T-helper 17 cell (primary cell): ENCODE measurements around the gene SYNPO2. TPM values are rescaled to one million over a fixed set of nuclear protein-coding genes. Genes with fewer than 3 reads are reported as not detected.

Source experiments
- ATAC-seq: fragments of 150-1000 bp; cut with Tn5 transposase; 2 replicates; pipeline ENCODE4 v1.10.0; 2021; ENCODE audit warnings: mild to moderate bottlenecking, moderate library complexity
- DNase-seq, 3 donors: peaks; one replicate each; pipeline versions ENCODE4 v3.0.0 to v3.0.0-alpha.2; 2020 to 2021
- H3K9me3 ChIP-seq: one replicate; pipeline ENCODE4 v1.7.0; 2013; ENCODE audit warnings: low read length, mild to moderate bottlenecking; ENCODE audit not compliant: control insufficient read depth, poor library complexity, severe bottlenecking
- H3K27ac Mint-ChIP-seq: one replicate; pipeline ENCODE4 v1.8.0; 2022; ENCODE audit warnings: mild to moderate bottlenecking, moderate library complexity, mixed read lengths
- H3K27me3 Mint-ChIP-seq: one replicate; pipeline ENCODE4 v1.8.0; 2022; ENCODE audit warnings: mixed read lengths
- H3K36me3 Mint-ChIP-seq: one replicate; pipeline ENCODE4 v1.8.0; 2022; ENCODE audit warnings: low read depth, mixed read lengths
- H3K4me1 Mint-ChIP-seq: one replicate; pipeline ENCODE4 v1.8.0; 2022; ENCODE audit warnings: mild to moderate bottlenecking, mixed read lengths
- H3K4me3 Mint-ChIP-seq: one replicate; pipeline ENCODE4 v1.8.0; 2022; ENCODE audit warnings: mild to moderate bottlenecking, moderate library complexity, mixed read lengths
- total RNA-seq, 4 donors: library from RNA in 2 of 4; stranded (reverse) in 2 of 4; gene quantifications; one replicate each; pipeline ENCODE4 v1.2.3 and lab custom pipeline; 2022 to 2026

SYNPO2 gene
- total RNA-seq, 2 donors from 2014 or later: 0.37 to 0.72 TPM

- DNase-seq (no peak), ATAC-seq (no peak)
- peaks cover 3% of the 10 kb centered on the region for H3K4me1 Mint-ChIP-seq
- H3K27me3 Mint-ChIP-seq: peaks cover 19% of the 10 kb centered on the region
- no peaks in the 10 kb centered on the region for H3K36me3 Mint-ChIP-seq
- H3K27ac Mint-ChIP-seq: no peak overlapping the region
- H3K4me3 Mint-ChIP-seq: no peak overlapping the region
- no peaks in the 10 kb centered on the region for H3K9me3 ChIP-seq
Observed at GRCh38 chr4:119103263-119103662, 214.6 kb downstream of the SYNPO2 start.

GRCh38 chr4:119104644-119105273 lies 216.1 kb downstream of the SYNPO2 start:
- ATAC-seq: no peak
- H3K9me3 ChIP-seq: no peaks in the 10 kb centered on the region
- Mint-ChIP-seq H3K36me3 (no peaks in the 10 kb centered on the region), H3K27ac (no peak overlapping the region), H3K4me3 (no peak overlapping the region), H3K4me1 (peaks cover 3% of the 10 kb centered on the region), H3K27me3 (peaks cover 26% of the 10 kb centered on the region)
- DNase-seq: no peak

GRCh38 chr4:119105605-119106004 lies 217.0 kb downstream of the SYNPO2 start:
- H3K9me3 ChIP-seq: no peaks in the 10 kb centered on the region
- Mint-ChIP-seq H3K4me1 (peaks cover 3% of the 10 kb centered on the region), H3K4me3 (no peak overlapping the region), H3K27ac (no peak overlapping the region), H3K27me3 (peaks cover 23% of the 10 kb centered on the region), H3K36me3 (no peaks in the 10 kb centered on the region)
- DNase-seq (no peak), ATAC-seq (no peak)

GRCh38 chr4:119106036-119107000 lies 217.7 kb downstream of the SYNPO2 start:
- Mint-ChIP-seq H3K4me3 (no peak overlapping the region), H3K27ac (no peak overlapping the region), H3K36me3 (no peaks in the 10 kb centered on the region), H3K4me1 (peaks cover 3% of the 10 kb centered on the region), H3K27me3 (peaks cover 17% of the 10 kb centered on the region)
- no peaks in the 10 kb centered on the region for H3K9me3 ChIP-seq
- no peak for ATAC-seq
- DNase-seq: no peak

GRCh38 chr4:119110121-119110520 lies 221.5 kb downstream of the SYNPO2 start:
- no peaks in the 10 kb centered on the region for H3K9me3 ChIP-seq
- Mint-ChIP-seq H3K27me3 (peaks cover 12% of the 10 kb centered on the region), H3K4me3 (no peak overlapping the region), H3K36me3 (no peaks in the 10 kb centered on the region), H3K27ac (no peak overlapping the region), H3K4me1 (peaks cover 5% of the 10 kb centered on the region)
- DNase-seq (no peak), ATAC-seq (no peak)

Other genes with a start within 250 kb of the SYNPO2 start
- 10 to 100 TPM; 49.1 to 51.3 TPM for gene METTL14, start 203.5 kb upstream of the SYNPO2 start, total RNA-seq
- 10 to 100 TPM; 30.9 to 31.2 TPM for gene SEC24D, start 52.7 kb upstream of the SYNPO2 start, total RNA-seq
- not detected for gene MYOZ2, start 247.0 kb downstream of the SYNPO2 start, total RNA-seq